HG02973 (cell line): ENCODE data around the gene BMP15.

Source experiments
- ATAC-seq: cut with Tn5 transposase; IDR thresholded peaks from one replicate; pipeline ENCODE4 v1.9.1; 2021; ENCODE audit warnings: moderate library complexity; ENCODE audit not compliant: unreplicated experiment

Gene BMP15

DNA sequence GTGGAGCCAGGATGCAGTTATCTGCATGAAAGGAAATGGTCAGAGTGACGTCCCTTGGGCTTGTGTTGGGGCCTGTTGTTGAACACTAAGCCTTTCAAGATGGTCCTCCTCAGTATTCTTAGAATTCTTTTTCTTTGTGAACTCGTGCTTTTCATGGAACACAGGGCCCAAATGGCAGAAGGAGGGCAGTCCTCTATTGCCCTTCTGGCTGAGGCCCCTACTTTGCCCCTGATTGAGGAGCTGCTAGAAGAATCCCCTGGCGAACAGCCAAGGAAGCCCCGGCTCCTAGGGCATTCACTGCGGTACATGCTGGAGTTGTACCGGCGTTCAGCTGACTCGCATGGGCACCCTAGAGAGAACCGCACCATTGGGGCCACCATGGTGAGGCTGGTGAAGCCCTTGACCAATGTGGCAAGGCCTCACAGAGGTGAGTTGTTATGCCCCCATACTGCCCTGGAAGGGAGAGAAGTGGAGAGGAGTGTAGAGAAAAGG, at the start of gene BMP15:
Gene BMP15 (plus strand): TSS at position 51 of the 492 bp plus-strand sequence. CDS start 49 bp downstream, at position 100.
- ATAC-seq, result no peak

DNA sequence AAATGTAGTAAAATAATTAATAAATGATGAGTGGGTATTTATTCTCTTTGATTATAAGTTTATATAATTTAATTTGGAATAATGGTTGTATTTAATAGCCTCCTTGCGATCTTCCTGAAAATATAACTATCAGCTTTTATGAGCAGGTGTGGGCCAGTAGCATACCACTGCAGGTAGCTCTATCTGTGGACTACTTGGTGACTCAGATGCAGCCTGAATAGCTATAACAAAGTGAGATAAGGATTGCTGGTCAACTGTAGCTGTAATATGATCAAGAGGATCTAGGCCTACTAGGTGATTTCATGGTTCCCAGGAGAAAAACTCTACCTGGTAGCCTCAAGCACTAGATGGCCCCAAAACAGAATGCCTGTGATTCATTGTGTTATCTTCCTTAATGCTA, 47.1 kb upstream of the BMP15 start:
- no peak for ATAC-seq

DNA sequence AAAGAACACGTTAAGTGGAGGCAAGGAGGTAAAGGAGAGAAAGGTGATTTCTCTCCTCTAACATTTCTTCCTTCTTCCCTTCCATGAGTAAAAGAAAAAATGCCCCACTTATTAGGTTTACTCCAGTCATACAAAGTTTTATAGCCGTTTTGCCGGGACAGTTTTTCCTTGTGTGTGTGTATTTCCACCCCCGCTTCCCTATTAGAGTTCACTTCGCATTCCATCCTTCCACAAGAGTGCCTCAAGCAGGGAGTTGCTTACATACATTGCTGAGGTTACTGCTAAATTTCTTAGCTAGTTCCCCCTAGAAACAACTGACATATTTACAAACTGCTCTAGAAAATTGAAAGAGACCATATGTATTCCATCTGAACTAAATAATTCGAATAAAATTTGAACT, 45.2 kb upstream of the BMP15 start:
- ATAC-seq, result no peak

DNA sequence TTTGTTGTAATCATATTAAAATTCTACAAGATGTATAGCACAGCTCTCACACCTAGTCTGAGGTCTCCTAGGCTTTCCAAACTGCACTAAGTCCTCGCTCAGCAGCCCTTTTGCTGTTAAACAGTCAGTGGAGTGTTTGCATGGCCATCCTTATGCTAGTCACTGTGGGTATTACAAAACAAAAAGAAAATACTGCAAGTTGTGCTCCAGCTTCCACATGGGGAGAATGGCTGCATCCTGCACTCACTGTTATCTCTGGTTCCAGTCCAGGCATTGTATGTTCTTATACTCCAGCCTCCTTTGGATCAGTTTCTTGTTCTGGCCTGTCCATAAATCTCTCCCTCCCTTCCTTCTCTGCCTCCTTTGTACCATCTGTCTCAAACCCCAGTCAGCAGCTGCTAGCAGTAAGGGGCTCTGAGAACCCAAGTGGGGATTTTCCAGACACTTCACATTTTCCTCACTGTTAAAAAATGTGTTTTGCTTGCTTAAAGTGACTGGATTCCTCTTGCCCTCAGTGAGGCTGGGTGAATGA, 38.5 kb upstream of the BMP15 start:
- no peak for ATAC-seq

DNA sequence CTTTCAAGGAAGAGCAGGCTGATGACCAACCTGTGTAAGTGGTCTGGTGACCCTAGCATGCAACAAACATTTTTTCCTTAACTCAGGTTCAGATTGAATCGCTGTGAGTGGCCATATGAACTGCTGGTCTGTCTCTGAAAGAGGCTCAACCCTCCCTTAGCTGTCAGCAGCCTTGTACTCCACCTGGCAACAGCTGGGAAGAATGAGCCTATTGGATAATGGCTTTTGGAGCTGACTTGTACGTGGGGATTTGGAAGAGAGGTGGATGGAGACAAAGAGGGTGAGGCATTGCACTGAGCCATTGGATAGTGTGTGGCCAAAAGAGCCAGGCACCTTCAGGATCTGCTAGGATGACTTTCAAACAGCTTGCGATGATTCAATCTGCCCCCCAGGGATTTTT, 35.7 kb upstream of the BMP15 start:
- ATAC-seq, result no peak

DNA sequence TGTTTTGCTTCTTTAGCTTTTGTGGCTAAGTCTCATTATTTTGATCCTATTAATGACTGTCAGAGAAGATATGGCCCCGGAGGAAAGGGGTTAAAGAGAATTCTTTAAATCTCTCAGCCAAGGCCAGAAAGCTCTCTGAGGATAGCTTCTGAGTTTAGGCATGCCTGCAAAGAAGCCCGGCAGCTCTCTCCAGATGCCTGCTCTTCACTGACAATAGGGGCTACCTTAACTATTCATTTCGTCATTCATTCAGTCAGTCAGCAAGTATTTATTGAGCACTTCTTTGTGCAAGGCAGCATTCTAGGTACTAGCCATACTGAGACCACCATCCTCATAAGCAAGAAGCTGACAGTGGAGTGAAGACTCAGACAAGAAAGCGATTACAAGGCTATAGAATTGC, 34.0 kb upstream of the BMP15 start:
- ATAC-seq, result no peak

DNA sequence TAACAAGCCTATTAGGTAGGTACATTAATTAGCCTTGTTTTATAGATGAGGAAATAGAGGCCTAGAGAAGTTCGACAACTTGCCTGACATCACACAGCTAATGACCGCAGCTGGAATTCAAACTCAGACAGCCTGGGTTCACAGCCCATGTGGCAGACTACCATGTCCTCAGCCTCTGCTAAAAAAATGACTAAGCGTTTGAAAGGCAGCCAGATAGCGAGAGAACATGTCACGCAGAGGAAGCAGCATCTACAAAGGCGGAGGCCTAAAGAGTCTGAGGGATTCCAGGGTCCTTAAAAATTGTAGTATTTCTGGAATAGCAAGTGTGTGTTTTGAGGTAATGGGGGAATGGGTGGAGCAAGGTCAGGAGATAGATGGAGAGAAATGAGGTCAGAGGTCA, 33.2 kb upstream of the BMP15 start:
- no peak for ATAC-seq

DNA sequence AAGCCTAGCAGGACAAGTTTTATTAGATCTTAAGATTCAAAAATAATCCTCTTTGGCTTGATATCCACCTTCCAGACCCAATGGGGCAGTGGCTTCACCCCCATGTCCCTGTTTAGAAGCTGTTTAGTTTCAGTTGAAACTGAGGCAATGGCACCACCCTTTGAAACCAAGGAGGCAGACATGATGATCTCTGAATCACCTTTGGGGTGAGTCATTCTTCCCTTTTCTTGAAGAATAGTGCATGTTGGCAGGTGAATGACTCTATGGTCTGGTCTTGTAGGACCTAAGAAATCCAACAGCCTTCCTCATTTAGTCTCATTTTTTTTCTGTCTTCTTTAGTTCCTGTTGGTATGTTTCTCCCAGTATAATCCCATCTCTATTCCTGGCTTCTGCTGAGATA, 29.5 kb upstream of the BMP15 start:
- ATAC-seq, result no peak

DNA sequence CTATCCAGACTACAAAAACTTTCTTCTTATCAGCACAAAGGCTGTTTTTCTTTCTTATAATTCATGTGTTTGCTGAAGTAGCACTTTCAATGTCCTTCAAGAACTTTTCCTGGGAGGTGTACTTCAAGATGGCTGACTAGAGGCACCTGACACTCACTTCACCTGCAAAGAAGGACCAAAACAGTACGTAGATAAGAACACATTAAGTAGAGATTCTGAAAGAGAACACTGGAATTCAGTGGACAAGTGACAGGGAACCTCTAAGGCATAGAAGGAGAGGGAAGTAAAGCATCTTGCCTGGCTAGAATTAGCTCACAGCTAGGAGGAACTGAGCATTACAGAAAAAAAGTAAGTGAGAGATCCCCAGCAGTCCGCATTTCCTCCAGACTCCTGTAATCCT, 21.7 kb upstream of the BMP15 start:
- ATAC-seq, result no peak

DNA sequence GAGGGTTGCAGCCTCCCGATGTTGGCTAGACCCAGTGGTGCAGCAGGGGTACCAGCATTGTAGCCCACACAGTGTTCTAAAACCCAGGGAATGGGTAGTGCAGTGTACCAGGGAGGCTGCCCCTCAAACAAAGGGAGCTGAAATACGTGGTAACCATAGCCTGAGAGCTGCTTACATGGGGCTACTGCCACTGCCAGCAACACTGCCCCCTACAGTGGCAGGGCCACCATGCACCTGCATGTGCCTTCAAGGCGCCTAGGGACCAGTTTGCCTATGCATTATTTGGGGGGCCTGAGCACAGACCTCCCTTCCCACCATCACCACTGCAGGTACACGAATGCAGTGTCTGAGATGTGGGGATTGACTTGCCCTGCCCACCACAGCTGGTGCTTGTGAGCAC, 21.0 kb upstream of the BMP15 start:
- no peak for ATAC-seq

DNA sequence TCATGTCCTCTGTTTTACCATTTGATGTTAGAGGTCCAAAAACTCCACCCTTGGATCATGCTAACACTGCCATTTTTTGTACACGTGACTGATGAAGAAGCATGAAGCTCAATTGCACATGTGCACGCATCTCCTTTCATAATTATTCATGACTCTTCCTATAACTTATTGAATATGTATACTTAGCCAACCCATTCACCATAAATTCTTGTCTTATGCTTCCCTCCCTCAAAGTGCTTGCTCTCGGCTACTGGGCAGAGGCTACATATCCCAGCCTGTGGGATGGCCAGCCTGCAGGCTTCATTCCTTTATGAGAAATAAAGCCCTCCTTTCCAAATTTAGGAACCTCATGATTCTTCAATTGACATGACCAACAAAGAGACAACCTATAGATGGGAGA, 17.5 kb upstream of the BMP15 start:
- ATAC-seq, result no peak

DNA sequence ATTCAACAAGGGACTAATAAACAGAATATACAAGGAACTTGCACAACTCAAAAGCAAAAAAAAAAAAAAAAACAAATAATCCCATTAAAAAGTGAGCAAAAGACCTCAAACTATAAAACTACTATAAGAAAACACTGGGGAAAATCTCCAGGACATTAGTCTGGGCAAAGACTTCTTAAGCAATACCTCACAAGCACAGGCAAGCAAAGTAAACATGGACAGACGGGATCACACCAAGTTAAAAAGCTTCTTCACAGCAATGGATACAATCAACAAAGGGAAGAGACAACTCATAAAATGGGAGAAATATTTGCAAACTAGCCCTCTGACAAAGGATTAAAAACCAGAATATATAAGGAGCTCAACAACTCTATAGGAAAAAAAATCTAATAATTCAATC, 17.1 kb upstream of the BMP15 start:
- no peak for ATAC-seq

DNA sequence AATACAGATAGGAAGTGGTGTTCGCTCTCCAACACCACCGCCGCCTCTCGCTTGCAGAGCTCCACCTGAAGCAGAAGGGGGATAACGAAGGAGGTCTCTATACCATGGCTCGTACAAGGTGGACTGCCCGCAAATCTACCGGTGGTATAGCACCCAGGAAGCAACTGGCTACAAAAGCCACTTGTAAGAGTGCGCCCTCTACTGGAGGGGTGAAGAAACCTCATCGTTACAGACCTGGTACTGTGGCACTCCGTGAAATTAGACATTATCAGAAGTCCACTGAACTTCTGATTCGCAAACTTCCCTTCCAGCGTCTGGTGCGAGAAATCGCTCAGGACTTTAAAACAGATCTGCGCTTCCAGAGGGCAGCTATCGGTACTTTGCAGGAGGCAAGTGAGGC, 5.2 kb upstream of the BMP15 start:
- ATAC-seq, result no peak

DNA sequence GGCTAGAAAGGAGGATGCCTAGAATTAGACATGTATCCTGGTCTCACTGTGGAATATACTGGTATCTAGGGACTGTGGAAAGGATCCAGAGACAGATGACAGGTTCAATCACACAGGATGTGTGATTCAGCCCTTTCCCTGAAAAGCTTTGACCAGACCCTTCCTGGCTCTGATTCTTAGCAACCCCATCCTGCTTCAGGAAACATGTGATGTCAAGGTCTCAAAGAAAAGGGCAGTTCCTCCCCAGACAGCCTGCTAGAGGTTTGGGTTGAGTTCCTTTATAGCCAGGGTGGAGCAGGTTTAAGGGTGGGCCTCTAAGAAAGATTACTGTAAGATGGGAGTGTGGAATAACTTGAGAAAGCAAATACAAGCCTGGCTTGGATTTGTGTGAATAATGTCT, 3.0 kb downstream of the BMP15 start:
- no peak for ATAC-seq

DNA sequence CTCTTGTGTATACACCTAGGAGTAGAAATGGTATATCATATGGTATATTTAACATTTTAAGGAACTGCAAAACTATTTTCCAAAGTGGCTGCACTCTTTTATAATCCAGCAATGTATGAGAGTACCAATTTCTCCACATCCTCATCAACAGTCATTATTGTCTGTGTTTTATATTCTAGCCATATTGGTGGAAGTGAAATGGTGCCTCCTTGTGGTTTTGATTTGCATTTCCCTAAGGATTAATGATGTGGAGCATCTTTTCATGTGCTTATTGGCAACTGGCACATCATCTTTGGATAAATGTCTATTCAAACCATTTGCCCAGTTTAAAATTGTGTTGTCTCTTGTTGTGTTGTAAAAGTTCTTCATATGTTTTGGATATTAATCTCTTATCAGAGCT, 9.6 kb downstream of the BMP15 start:
- ATAC-seq, result no peak

DNA sequence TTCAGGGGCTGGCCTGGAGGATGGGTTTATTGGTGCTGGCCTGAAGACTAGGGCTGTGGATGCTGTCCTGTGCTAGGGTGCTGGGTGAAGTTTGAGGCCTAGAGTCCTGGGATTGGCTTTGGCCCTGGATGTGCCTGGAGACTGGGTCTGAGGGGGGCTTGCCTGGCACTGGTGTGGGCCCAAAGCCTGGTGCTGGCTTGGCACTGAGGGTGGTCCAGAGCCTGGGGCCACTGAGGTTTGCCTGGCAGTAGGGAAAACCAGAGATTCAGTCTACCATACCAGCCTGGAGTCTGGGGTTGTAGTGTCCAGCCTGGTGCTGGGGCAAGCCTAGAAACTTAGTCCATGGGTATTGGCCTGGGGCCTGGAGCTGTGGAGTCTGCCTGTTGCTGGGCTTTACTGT, 16.6 kb downstream of the BMP15 start:
- ATAC-seq, result no peak

DNA sequence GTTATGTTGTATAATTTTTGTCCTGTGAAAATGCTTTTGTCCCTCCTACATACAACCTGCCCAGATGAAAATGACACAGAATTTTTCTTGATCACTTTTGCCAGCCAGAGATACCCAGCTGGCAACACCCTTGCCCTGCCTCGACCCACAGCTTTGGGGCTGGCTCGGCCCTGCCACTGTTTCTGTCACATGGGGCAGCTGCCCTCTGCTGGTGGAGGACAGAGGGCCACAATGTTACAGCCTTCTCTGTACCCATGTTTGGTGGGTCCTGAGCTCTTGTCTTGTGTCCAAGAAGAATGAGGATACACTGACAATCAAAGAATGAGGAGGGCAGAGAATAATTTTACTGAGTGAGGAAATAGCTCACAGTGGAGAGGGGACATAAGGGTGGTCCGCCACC, 31.1 kb downstream of the BMP15 start:
- ATAC-seq, result no peak

DNA sequence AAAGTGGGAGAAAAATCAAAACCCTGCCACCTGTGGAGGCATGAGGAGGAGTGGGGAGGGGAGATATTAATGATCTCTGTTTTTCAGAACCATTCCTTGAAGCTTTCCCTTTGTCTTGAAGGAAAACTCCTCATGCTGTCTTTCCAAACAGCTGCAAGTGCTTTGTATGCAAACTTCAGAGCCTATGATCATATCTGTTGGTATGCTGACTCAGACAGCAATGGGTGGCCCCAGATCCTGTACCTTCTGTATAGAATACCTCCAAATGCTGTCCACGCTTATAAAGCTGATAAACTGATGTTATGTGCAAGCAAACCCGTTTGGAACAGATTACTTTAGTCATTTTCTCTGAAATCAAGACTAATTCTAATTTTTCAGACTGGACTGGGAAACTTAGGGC, 31.9 kb downstream of the BMP15 start:
- no peak for ATAC-seq

DNA sequence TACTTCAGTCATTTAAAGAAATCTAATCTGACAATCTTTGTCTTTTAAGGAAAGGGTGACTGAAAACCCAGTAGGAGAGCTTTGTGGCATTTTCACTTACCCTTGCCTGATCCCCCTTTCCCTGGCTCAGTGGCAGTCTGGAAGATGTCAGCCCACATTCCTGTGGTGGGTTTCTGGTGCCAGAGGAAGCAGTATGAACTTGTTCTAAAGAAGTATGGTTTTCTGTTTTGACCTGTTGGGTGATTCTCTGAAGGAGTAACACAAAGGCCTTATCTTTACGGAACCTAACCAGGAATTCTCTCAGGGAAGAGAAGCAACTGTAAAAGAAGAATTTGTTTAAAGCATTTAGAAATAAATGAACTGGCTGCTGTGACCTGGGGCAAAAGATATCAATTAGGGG, 41.9 kb downstream of the BMP15 start:
- ATAC-seq, result no peak

DNA sequence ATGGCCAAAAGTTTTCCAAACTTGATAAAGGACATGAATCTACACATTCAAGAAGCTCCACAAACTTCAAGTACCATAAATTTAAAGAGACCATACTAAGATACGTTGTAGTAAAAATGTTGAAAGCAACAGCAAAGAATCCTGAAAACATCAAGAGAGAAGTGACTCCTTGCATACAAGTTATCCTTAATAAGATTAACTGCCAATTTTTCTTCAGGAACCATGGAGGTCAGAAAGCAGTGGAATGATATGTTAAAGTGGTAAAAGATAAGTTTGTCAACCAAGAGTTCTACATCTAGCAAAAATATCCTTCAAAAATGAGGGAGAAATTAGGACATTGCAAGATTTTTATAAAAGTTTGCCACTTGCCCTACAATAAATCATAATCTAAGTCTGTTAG, 43.3 kb downstream of the BMP15 start:
- no peak for ATAC-seq

DNA sequence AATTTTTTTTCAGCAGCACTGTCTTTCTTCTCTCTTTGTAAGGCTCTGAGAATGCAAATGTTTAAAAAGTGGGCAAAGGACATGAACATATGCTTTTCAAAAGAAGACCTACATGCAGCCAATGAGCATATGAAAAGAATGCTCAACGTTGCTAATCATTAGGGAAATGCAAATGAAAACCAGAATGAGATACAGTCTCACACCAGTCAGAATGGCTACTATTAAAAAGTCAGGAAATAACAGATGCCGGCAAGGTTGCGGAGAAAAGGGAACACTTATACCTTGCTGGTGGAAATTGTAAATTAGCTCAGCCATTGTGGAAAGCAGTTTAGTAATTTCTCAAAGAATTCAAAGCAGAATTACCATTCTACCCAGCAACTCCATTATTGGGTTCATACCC, 51.6 kb downstream of the BMP15 start:
- ATAC-seq, result no peak

DNA sequence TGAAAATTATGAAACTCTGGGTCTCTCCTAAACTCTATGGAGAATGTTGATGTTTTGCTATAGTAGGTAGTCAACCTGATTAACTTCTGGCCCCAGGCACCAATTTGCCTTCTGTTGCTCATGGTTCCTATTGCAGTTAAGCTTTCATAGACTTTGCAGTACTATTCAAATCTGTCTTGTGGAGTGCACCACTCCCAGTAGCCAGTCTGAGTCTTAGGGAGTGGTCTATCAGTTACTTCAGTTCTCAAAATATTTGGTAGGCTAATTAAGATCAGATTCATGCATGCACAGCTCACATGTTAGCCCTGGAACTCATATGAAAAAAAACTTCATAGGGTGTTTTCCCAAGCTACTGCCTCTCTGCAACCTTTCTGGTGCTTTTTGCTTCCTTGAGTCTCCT, 53.3 kb downstream of the BMP15 start:
- no peak for ATAC-seq
